ENCODE measurements around the gene SLF1. TPM values are rescaled to one million over a fixed set of nuclear protein-coding genes. Genes with fewer than 3 reads are reported as not detected.

SLF1 gene
- polyA plus RNA-seq, 2 of the 4 experiments (the other 2 are of a cell fraction), result 11.4 to 17.1 TPM

DNA sequence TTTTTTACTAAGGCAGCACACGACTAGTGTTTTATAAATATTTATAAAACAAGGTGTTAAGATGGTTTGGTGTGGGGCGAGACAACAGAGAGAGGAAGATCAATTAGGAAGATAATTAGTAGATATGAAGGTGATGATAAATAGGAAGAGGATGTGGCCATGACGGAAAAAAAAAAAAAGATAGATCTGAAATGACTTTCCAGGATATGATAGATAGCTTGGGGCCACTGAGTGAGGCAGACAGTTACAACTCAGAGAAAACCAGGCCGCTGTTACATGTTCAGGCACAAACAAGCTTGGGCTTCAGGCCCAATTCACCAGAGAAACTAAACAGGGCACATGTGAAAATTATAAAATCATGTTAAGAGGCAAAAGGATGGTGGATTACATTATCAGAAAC is 43.3 kb upstream of the SLF1 start:
- no peaks in the 10 kb centered on the region for H3K4me1 ChIP-seq
- FAIRE-seq (no peak), DNase-seq (ENCODE audit: low read depth in 1 of 2, low spot score in 1 of 2) (no peak), ATAC-seq (no peak)
- TF ChIP-seq CBX2 (IDR thresholded peaks at IDR 0.05; ENCODE audit: borderline replicate concordance, low read depth) (no peak), HDAC2 (IDR thresholded peaks at IDR 0.05) (no peak), RCOR1 (IDR thresholded peaks at IDR 0.05; ENCODE audit: low read depth, low read length) (no peak), HEYL (CRISPR knock-in tag; IDR thresholded peaks at IDR 0.05) (no peak), FOXS1 (CRISPR knock-in tag; IDR thresholded peaks at IDR 0.05) (no peak), GATA3 (IDR thresholded peaks at IDR 0.05; ENCODE audit: borderline replicate concordance) (no peak), ZFP36 (IDR thresholded peaks at IDR 0.05; ENCODE audit: borderline replicate concordance, partially characterized antibody) (no peak), NPAS2 (CRISPR knock-in tag; IDR thresholded peaks at IDR 0.05; ENCODE audit: borderline replicate concordance) (no peak), BHLHE40 (IDR thresholded peaks at IDR 0.05; ENCODE audit: low read depth, low read length) (no peak), KDM5A (IDR thresholded peaks at IDR 0.05) (no peak), RARB (CRISPR knock-in tag; IDR thresholded peaks at IDR 0.05) (no peak), KDM1A (IDR thresholded peaks at IDR 0.05; ENCODE audit: low read depth) (no peak), HOXB5 (CRISPR knock-in tag; IDR thresholded peaks at IDR 0.05) (no peak), CHD4 (IDR thresholded peaks at IDR 0.05; ENCODE audit: borderline replicate concordance) (no peak), SMC3 (IDR thresholded peaks at IDR 0.05) (no peak), MAZ (IDR thresholded peaks at IDR 0.05; ENCODE audit: borderline replicate concordance, low read depth, low read length) (no peak)
- TF ChIP-seq, protein P1, sequence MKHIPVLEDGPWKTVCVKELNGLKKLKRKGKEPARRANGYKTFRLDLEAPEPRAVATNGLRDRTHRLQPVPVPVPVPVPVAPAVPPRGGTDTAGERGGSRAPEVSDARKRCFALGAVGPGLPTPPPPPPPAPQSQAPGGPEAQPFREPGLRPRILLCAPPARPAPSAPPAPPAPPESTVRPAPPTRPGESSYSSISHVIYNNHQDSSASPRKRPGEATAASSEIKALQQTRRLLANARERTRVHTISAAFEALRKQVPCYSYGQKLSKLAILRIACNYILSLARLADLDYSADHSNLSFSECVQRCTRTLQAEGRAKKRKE (CRISPR knock-in tag; IDR thresholded peaks at IDR 0.05; ENCODE audit: low read depth), result no peak
- TF ChIP-seq, protein P2, sequence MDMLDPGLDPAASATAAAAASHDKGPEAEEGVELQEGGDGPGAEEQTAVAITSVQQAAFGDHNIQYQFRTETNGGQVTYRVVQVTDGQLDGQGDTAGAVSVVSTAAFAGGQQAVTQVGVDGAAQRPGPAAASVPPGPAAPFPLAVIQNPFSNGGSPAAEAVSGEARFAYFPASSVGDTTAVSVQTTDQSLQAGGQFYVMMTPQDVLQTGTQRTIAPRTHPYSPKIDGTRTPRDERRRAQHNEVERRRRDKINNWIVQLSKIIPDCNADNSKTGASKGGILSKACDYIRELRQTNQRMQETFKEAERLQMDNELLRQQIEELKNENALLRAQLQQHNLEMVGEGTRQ (IDR thresholded peaks at IDR 0.05), result no peak
- TF ChIP-seq, protein P3, sequence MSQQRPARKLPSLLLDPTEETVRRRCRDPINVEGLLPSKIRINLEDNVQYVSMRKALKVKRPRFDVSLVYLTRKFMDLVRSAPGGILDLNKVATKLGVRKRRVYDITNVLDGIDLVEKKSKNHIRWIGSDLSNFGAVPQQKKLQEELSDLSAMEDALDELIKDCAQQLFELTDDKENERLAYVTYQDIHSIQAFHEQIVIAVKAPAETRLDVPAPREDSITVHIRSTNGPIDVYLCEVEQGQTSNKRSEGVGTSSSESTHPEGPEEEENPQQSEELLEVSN (IDR thresholded peaks at IDR 0.05; ENCODE audit: borderline replicate concordance, low read depth), result no peak
- no peak overlapping the region for H3K4me2 ChIP-seq
- no peaks in the 10 kb centered on the region for H3K9me3 ChIP-seq
- POLR2A ChIA-PET, result no interaction called here
- no peak overlapping the region for H3K4me3 ChIP-seq
- 65% methylated on average over 4 of the region's 4 CpGs for WGBS (ENCODE audit: missing lambda C conversion rate)
- CTCF ChIA-PET, result no interaction called here
- no peak overlapping the region for H3K27ac ChIP-seq

DNA sequence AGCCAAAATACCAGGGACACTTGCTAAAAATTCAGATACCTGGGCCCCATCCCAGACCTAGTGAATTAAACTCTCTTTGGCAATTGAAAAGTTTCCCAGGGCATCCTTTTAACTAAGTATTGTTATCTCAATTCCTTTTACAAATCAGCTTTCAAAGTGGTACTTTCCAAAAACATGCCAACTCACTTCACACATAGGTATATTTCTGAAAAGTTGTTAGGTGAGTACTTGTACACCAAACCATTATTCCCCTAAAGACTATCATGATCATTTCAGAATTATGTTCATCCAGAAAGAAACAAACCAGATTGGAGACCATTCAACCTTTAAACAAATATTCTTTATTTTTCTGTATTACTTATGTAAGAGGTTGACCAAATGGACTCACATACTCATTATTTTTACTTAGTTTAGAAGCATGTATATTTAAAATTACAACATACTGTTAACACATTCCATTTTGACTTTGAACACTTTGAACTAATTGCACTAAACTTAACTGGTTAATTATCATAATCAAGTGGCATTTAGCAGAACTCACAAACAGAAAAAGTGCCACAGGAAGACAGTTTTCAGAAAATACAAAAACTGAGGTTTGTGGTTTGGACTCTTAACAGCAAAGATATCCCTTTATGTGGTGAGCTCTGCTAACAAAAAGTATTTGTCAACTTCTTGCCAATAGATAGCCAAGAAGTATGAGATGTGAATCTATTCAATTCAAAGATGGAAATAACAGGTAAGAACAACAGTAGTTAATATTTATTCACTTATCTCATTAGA is 40.8 kb upstream of the SLF1 start:
- no peak for FAIRE-seq
- Histone ChIP-seq H3K4me1 (no peaks in the 10 kb centered on the region), H3K4me3 (no peak overlapping the region), H3K9me3 (no peaks in the 10 kb centered on the region), H3K27ac (no peak overlapping the region), H3K4me2 (no peak overlapping the region)
- no peak for DNase-seq (ENCODE audit: low read depth in 1 of 2, low spot score in 1 of 2)
- ATAC-seq, result no peak
- CTCF ChIA-PET, result interaction anchor here (0.6 kb wide), 1 partner anchor 991 kb away, joined by 3 read pairs; no protein-coding TSS in a partner anchor
- POLR2A ChIA-PET, result no interaction called here
- no peak for TF ChIP-seq HOXB13 (CRISPR knock-in tag; IDR thresholded peaks at IDR 0.05; ENCODE audit: low read depth)

DNA sequence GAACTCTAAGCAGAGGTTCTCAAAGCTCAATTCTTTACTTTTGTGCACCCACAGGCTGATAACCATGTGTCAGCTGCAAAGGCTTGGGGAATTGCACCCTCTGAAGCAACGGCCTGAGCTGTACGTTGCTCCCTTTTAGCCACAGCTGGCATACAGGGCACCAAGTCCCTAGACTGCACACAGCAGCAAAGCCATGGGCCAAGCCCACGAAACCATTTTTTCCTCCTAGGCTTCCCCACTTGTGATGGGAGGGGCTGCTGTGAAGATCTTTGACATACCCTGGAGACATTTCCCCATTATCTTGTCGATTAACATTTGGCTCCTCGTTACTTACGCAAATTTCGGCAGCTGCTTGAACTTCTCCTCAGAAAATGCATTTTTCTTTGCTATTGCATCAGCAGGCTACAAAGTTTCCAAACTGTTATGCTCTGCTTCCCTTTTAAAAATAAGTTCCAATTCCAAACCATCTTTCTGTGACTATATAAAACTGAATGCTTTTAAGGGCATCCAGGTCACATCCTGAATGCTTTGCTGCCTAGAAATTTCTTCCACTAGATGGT is 23.1 kb upstream of the SLF1 start:
- H3K4me3 ChIP-seq, result no peak overlapping the region
- H3K4me2 ChIP-seq, result no peak overlapping the region
- ATAC-seq, result no peak
- CTCF ChIA-PET, result no interaction called here
- no peak for FAIRE-seq
- no peaks in the 10 kb centered on the region for H3K9me3 ChIP-seq
- no peaks in the 10 kb centered on the region for H3K4me1 ChIP-seq
- POLR2A ChIA-PET, result no interaction called here
- no peak for TF ChIP-seq RNF2 (IDR thresholded peaks at IDR 0.05; ENCODE audit: borderline replicate concordance, low read depth)
- no peak overlapping the region for H3K27ac ChIP-seq
- WGBS (ENCODE audit: missing lambda C conversion rate), result 54% methylated on average over 7 of the region's 7 CpGs
- DNase-seq (ENCODE audit: low read depth in 1 of 2, low spot score in 1 of 2), result no peak
